CD4-positive, alpha-beta T cell treated with Interleukin-4 for 4 hours (primary cell): ENCODE measurements around the gene APOB.

ENCODE experiments used
- DNase-seq: peaks from one replicate; pipeline ENCODE4 v3.0.0-alpha.2; 2020

The APOB gene

DNA sequence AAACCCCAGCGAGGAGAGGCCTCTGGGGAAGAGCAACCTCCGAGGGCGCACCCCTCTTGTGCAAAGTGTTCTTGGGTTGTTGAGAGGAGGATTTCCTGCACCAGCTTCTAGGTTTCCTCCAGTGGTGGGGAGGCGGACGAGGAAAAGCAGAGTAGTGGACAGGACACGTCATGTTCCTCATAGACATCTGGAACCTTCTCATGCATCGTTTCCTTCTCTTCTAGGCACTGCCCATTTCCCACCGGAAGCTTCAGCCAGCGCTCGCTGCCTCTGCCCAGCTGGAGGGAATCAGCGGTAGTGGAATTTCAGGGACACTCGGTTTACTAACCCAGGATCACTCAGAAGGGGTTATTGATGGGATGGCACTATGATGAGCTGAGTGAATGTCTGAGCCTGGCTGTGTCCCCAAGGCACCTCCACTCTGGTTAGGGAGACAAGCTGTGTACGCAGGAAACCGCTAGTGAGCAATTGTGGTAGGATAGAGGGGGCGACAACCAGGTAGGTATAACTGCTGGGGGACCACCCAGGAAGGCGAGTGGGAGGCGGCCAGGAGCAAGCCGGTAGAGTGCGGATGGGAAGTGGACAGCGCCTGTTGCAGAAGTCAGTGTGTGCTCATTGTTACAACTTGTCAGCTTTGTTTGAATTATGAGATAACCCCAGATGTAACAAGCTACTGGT lies 960 bp upstream of the APOB start:
- no peak for DNase-seq

DNA sequence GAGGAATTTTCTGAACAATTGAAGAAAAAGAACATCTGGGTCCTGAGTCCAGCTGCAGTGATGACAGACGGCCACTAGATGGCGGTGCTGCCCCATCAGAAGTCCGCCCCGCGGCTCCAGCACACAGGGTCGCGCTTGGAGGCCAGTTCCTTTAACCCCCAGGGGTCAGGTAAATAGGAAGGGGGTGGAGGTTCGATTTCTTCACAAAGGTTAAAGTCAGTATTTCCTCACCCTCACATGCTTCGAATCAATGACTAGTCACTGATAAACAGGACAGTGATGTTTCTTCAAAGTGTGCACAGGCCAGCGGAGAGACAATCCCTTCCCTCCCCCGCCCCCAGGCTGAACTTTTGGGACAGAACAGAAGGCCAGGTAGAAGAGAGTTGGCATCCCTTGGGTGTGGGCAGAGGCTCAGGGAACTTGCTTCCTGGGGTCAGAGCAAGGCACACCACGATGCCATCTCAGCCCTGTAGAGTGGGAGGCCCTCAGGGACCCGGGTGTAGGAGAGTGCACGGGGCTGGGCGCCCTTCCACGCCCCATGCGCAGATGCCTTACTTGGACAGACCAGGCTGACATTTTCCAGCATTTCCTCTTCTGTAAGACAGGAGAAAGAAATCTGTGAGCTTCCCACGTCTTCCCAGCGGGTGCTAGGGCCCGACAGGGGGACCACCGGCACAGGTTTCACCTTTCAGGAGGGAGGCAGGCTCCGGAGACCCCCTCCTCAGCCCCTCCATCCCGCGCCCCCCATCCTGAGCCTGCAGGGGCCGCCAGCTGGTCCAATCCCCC lies 722 bp downstream of the APOB start:
- peak; percentile 50 for DNase-seq

DNA sequence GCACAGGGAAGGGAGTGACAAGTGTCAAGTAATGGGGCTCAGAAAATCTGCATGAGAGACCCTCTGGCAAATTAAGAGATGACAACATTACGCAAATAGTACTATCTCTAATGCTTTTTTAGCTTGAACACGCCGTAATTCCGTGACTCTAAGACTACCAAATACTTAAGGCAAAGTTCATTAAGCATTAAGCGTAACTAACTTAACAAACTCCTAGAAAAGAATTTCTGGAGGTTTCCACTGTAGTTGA lies 1.2 kb downstream of the APOB start:
- no peak for DNase-seq

DNA sequence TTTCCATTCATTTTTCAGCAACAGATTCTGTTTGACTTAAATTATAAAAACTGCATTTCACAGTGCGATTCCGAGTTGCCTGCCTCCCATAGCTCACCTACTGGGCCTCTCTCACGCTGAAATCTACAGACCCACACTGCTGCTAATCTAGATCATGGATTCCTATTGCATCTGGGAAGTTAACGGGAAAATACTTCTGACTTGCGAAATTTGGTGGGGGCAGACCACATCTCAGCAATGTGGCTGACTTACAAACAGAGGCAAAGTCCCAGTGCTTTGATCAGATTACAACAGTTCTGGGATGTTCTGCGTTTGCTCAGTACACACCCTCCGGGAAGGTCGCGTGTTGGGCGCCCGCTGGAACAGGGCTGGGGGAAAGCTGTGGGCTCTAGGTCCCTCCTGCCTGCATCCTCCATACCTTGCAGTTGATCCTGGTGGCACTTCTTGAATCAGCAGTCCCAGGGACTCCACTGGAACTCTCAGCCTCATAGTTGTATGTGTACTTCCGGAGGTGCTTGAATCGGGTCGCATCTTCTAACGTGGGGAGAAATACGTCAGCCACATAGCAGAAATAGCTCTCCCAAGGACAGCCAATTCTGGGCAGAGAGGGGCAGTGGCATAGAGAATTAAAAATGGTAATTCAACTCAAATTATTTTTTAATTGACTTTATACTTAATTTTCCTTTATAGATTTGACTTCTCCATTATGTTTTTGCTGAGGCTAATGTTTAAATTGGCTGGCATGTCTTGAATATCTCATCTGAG lies 1.7 kb downstream of the APOB start:
- no peak for DNase-seq

DNA sequence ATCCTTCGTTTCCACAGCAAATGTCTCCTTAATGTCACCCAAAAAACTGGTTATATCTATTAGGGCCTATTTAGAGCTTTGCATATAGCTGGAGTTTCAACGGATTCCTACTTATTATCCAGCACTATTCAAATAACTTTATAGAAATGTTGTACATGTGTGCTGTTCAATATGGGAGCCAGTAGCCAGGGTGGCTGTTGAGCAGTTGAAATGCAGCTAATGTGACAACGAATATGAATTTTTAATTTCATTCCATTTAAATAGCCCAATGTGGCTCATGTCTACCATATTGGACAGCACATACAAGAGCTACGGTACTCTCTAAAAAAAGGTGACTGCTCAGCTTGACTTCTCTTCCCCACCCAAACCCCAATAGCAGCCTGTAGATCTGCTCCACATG lies 2.4 kb downstream of the APOB start:
- no peak for DNase-seq

DNA sequence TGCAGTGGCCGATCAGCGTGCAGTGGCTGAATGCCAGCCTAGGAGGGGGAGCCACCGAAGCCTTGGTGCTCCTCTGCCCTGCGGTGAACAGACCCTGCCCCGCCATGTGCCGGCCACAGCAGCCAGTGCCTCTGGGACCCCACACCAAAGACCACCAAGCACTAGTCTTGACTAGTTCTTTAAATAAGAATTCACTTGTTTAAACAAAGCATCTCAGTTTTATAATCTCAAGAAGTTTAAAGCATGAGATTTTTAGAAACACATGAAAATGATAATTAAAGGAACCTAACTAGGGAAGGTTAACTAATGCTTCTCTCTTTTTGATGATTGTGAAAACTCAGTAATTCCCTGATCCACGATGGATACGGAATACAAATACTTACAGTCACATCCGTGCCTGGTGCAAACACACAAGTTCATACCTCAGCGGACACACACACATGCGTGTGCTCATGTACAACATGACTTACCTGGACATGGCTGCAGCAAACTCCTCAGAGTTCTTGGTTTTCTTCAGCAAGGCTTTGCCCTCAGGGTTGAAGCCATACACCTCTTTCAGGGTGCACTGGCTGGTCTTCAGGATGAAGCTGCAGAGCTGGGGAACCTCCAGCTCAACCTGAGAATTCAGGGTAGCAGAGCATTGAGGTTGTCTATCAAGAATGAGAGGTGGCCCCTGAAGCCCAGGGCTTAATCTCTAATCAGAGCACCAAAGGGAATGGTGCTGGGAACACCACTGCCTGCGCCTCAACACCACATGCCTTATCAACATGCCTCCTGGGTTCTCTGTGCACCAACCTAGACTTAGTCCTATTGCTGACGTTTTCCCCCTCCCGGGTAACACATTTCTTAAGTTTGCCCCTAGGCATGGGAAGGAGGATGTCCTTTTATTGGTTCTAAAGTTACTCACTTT lies 3.1 kb downstream of the APOB start:
- DNase-seq = no peak

DNA sequence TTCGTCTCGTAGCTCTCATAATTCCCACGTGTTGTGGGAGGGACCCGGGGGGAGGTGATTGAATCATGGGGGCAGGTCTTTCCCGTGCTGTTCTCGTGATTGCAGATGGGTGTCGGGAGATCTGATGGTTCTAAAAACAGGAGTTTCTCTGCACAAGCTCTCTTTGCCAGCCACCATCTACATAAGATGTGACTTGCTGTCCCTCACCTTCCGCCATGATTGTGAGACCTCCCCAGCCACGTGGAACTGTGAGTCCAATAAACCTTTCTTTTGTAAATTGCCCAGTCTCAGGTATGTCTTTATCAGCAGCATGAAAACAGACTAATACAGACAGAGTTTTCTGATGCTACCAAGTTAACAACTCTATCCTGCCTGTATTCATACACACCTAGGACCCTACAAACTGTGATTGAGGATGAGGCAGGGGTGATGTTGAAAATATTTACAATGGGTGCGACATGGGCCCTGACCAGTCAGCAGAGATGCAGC lies 3.9 kb downstream of the APOB start:
- DNase-seq = no peak

DNA sequence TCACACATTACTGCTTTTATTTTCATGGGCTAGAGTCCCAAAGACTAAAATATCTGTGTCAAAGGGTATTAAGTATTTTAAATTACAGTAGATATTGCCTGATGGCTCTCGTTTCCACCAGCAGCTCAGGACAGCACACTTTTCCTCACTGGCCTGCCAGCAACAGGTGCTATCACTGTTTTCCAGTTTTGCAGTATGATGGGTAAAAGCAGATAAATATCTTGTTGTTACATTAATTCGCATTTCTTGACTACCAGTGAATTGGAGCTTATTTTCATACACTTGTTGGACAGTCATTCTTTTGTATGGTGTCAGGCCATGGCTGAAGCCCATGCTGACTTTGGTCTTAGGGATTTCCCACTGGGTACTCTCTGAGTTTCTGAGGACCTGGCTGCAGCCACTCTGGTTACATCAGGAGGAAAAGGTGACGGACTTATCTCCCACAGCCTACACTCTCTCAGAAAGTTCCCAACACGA lies 4.8 kb downstream of the APOB start:
- no peak for DNase-seq

DNA sequence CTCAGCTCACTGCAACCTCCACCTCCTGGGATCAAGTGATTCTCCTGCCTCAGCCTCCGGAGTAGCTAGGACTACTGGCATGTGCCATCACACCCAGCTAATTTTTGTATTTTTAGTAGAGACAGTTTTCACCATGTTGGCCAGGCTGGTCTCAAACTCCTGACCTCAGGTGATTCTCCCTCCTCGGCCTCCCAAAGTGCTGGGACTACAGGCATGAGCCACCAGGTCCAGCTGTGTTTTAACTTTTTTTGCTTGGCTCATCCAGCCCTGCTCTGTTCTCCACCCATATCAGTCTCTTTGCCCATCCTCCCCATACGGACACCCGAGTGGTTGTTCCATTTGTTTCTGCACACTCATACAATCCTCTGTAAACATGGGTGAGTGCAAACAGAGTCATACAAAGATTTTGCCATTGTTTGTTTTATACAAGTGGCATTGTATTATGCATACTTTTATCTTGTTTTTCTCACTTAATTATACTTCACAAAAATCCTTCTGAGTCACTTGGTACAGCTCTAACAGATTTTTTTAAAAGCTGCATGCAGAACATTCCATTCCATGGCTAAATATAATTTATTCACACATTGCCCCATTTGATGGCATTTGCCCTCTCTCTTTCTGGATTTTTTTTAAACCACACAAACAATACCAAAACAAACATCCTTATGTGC lies 5.3 kb downstream of the APOB start:
- DNase-seq = no peak

DNA sequence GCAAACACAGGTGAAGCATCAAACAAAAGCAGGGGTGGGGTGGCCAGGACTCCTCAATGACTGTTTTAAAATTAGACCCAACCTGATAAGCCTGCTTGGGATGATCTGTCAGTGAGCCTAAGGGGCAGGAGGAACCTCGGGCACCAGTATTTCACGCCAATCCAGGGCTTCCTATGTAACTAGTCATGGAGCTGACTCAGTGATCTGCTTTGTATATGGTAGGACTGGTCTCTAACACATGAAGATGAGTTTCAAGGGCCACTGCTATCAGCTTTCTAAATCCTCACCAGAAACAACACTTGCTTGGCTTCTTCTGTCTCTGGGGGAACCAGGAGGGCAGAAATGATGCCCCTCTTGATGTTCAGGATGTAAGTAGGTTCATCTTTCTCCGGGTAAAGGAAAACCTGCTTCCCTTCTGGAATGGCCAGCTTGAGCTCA lies 6.2 kb downstream of the APOB start:
- DNase-seq = no peak

DNA sequence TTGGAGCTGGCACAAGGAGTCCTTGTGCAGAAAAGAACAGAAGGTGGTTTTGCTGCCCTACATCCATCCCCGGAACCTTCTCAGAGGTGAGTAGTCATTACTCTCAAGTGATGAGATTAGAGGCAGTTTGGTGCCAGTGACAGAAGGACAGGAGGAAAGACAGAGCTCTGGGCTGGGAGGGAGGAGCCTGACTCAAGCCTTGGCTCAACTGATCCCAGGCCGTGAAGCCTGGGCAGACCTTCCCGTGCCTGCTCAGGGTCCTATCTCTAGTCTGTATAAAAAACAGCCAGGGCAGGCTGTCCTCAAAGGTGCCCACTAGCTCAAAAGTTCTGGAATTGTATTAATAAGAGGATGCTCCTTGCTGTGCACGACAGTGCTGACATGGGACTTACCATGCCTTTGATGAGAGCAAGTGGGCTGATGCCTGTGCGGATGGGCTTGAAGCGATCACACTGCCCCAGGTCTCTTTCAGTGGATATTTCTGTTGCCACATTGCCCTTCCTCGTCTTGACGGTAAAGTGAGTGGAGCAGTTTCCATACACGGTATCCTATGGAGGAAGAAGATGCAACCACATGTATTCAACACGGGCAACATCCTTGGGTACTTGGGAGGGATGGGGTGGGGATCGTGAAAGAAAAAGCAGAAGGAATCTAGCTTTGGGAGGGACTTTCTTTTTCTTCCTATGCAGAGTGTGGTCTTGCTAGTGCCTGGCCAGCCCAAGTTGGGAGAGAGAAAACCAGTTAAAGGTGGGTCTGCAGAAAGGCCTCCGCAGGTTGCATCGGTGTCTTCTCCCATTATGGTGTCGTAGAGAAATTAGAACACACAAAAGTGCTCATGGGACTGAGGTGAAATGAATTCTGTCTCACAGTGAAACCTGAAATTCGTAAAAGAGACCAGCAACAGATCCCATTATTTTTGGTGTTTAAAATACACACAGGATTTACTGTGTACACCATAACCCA lies 6.9 kb downstream of the APOB start:
- DNase-seq = no peak

DNA sequence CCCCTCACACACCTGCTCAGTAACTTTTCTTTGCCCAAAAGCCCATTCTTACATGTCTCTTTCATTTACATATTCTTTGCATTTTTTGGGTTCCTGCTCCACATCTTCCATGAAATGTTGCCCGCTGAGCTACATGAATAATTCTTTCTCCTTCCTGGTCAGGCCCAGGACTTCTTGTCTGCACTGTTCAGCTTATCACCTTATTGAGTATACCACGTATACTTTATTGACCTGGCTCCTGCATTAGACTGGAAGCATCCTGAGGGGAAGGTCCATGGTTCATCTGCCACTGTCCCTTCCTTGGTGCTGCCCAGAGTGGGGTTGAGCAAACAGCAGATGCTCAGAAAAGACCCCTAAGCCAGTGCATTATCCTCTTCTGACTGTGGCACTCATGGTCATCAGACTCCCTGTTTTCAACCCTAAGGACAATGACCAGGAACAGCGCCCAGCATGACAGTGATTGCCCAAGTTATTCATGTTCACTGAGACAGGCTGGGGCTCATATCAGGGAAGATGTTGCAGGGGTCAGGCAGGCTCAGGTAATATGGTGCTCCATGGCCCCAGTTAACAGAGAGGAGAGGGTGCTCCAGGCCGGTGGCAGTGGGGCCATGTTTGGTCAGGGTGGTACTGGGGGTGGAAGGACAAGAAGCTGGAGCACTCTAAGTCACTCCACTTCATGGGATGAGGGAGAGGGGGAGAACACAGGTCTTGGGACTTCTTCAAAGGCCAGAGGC lies 7.7 kb downstream of the APOB start:
- DNase-seq = no peak

DNA sequence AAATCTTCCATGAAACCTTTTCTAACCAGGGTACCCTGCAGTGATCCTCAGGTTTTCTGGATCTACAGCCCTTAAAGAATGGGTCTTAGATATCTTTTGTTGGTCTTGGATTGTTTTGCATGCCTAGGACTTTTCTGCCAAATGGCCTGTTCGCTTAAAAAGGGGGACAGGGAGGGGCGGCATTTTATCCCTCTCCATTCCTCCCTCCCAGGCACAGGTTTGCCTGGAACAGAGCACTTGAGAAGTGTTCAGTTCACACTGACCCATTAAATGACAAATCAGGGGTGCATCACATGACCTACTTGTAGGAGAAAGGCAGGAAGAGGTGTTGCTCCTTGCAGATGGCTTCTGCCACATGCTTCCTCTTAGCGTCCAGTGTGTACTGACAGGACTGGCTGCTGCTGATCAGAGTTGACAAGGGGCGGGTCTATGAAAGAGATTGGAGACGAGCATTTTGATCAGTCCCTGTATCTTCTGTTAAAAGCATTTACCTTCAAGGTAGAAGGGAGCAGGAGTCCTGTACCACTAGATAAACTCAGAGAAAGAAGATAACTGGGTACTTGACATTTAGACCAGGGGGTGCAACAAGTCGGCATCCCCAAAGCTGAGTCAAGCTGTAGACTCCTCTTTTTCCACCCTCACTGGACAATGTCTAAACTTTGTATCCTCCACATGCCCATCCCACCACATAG lies 8.4 kb downstream of the APOB start:
- DNase-seq = no peak

DNA sequence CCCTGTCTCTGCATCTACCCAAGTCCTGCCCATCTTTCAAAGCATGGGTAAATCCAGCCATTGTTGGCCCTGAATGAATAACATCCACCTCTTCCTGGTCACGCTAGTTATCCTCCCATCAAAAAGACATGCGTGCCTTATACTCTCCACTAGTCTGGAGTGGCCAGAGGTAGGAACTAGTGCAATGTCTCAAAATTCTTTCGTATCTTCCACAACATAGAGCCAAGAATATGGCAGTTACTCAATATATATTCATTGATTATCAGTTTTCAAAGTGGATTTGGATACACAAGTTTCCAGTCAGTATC lies 8.9 kb downstream of the APOB start:
- no peak for DNase-seq

DNA sequence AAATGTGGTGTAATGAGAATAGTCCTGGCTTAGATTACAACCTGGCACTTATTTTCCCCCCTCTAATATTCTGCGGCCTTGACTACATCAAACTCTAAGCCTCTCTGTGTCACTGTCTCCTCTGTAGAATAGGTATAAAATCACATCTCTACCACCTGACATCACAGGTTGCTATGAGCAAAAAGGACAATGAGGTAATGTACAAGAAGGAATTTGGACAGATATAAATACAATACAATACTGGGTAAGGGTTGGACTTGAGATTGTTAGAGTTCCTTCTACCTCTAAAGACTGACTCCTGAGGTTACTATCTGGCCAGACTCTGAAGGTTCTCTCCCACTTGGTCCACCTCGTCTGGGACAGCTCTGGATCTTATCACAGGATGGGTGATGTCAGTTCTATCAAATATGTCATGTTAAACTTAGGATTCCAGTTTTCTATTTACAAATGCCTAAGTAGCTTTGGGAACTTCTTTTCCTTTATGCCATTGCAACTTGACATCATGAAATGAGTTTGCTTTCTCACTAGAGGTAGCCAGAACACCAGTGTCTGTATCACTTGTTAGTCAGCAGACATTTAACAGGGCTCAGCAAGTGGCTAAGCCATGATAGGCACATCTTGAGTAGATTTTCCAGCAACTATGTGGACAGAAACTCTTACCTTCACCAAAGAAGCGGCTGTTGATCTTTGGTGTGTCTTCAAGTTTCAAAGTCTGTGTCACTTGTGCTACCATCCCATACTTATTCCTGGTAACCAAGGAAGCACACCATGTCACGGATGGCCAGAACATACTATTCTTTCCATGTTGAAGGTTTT lies 9.5 kb downstream of the APOB start:
- no peak for DNase-seq

DNA sequence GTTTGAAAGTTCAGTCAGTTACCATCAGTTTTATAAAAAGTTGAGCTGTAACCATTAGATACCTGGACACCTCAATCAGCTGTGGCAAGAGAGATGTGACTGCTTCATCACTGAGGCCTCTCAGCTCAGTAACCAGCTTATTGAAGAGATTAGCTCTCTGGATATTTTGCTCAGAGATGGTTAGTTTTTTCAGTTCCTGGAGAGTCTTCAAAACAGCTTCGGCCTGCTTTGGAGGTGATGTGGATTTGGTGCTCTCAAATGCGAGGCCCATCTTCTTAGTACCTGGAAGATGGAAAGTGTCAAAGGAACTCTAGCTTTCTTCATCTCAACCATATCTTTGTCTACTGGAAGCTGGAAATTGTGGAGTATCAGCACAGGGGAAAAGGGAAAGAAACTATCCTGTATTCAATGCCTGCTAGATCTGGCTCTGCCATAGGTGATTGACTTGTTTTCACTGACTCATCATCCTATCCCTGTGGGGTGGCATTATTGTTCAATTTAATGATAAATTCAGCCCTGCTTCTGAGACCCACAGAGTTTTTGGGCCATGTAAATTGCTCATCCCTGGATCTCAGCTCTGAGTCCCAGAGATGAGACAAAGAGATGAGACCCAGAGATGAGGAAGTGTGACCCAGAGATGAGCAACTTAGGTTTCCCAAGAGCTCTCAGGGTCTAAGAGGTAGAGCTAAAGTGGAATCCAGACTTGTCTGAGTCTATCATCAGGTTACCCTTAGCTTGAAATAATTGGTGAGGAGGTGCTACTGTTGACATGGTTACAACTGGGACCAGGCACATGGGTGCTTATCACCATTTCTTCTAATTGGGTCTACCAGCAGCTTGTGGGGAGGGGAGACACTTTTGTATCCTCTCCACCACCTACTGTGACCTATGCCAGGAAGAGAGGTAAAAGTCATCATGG lies 10.4 kb downstream of the APOB start:
- DNase-seq = no peak

DNA sequence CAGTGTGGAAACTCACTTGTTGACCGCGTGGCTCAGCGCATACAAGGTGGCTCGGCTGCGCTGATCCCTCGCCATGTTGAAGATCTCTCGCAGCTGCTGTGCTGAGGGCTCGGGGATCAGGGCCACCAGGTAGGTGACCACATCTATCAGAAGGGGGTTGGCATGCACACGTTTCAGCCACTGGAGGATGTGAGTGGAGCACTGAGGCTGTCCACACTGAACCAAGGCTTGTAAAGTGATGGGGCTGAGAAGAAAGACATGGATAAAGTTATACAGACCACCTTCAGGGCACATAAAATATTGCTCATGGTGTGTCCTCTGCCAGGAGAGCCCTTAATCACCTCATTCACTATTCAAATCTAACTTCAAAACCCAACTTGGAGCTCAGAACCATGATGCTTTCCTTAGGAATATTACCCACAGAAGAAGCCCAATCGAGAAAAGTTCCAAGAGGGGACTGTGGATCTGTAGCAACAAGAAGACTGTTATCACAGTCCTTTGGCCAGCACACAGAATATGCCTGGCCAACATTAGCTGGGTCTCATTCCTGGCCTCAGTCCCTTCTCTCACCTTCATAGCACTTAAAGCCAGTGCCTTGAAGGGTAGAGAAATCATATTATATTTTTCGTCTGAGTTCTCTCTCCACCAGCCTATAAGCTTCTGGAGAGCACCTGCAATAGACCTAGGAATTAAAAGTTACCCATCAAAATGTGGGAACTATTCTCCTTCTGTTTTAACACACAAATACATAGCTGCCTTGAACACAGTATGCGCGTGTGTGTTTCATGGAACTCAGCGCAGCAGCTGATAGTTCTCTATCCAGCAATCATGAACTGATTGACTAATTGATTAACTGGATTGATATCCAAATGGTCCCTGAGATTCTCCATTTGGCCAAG lies 11.3 kb downstream of the APOB start:
- no peak for DNase-seq
